AG09319 (cell line): Measurements from ENCODE around the gene PER3.

ENCODE experiments used
- DNase-seq: peaks from one replicate; pipeline ENCODE4 v3.0.0-alpha.2; 2010; ENCODE audit warnings: low read depth; ENCODE audit errors: extremely low read depth
- TF ChIP-seq, protein P1 (sequence below): IDR thresholded peaks from 2 replicates; pipeline ENCODE4 v1.5.1; 2011; ENCODE audit warnings: low read depth, mild to moderate bottlenecking, inconsistent platforms, low read length, moderate library complexity

PER3 gene

GRCh38 chr1:7751174-7751573 is 32.9 kb upstream of the PER3 start:
- no peak for DNase-seq
- TF ChIP-seq, protein P1, sequence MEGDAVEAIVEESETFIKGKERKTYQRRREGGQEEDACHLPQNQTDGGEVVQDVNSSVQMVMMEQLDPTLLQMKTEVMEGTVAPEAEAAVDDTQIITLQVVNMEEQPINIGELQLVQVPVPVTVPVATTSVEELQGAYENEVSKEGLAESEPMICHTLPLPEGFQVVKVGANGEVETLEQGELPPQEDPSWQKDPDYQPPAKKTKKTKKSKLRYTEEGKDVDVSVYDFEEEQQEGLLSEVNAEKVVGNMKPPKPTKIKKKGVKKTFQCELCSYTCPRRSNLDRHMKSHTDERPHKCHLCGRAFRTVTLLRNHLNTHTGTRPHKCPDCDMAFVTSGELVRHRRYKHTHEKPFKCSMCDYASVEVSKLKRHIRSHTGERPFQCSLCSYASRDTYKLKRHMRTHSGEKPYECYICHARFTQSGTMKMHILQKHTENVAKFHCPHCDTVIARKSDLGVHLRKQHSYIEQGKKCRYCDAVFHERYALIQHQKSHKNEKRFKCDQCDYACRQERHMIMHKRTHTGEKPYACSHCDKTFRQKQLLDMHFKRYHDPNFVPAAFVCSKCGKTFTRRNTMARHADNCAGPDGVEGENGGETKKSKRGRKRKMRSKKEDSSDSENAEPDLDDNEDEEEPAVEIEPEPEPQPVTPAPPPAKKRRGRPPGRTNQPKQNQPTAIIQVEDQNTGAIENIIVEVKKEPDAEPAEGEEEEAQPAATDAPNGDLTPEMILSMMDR, result no peak

DNA sequence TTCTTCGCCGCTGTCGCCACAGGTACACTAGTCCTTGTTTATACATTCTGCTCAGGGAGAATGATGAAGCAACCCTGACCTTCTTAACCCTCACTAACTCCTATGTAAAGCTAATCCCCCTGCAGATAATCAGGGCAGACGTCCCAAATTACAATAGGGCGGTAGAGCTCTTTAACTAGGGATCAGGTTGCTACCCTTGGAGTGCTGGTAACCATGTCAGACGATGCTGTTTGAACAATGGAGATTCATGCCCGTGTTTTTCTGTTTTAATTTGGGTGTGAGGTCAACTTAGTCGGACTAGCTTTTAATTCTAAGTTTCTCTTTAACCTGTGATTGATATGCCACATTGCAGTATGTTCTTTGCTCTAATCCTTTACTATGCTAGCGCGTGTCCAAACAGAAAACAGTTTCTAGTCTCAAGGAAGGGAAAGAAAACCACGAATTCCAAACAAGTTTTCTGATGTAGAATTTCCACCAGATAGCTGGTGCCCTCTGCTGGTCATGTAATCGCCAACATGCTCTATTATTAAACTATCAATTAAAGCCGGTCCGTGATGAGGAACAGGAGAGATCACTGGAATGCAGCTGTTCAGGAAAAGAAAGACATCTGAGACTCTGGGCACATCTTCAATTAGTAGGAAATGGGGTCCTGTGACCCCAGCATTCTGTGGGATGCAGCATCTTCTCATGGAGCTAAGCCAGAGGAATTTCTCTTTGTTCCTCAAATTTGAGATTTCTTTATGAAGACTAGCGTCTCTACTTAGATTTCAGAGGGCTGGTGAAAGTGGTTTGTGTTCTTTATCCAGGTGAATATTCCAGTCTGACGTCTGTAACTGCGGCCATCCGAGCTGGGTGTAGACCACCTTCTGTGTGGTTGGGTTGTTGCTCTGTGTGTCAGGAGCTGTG is 31.3 kb upstream of the PER3 start:
- TF ChIP-seq, protein P1, result peak; percentile 73
- DNase-seq, result peak; percentile 41

DNA sequence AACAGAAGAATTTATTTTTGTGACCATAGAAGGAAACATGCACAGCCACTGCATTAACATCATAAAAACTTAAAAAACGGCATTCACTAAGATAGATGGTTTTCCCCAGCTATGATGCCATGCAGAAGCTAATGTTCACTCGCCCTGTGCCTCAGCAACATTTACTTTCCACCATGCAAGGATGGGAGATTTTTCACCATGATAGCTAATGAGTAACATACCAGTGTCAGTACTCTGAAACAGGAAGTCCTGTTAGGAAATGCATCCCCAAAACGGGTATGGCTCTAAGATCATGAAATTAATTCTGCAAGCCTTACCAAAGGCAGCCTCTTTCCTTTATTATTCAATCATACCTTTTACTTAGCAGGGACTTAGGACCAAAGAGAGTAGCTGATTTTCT is 30.4 kb upstream of the PER3 start:
- no peak for DNase-seq
- TF ChIP-seq, protein P1, result no peak

DNA sequence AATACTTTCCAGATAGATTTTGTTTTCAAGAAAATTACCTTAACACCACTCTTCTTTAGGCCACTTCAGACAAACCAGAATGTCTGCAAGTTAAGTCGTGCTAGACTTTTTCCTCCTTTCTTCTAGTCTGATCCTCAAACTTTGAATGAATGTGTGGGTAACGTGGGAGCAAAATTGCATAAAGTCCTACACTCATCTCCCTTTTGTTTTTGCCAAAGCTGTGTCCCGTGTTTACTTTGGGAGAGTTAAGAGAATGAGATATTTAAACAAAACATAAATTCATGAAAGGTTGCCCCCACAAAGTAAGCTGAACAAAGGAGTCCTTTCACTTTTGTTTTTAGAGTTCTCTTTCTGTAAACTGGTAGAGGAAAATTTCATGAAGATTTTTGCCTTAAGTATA is 29.9 kb upstream of the PER3 start:
- TF ChIP-seq, protein P1, result no peak
- DNase-seq, result no peak

DNA sequence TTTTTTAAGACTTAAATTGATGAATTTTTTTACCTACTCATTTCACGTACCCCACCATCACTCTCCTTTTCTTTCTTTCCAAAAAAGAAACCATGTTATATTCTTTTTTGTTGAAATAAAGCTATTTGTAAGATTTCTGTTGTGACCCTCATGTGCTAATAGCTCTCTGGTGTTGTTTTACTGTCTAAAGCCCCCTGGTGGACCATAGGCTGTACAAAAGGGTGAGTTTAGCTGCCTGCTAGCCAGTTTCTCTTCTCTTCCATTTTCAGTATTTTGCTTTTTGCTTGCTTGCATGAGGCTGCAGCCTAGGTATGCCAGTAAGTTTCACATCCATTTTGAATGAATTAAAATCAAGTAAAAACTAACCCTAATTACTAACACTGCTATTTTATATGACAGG is 28.6 kb upstream of the PER3 start:
- TF ChIP-seq, protein P1, result peak; percentile 32
- DNase-seq, result no peak

GRCh38 chr1:7760245-7760644 is 23.8 kb upstream of the PER3 start:
- TF ChIP-seq, protein P1, result no peak
- DNase-seq, result no peak

DNA sequence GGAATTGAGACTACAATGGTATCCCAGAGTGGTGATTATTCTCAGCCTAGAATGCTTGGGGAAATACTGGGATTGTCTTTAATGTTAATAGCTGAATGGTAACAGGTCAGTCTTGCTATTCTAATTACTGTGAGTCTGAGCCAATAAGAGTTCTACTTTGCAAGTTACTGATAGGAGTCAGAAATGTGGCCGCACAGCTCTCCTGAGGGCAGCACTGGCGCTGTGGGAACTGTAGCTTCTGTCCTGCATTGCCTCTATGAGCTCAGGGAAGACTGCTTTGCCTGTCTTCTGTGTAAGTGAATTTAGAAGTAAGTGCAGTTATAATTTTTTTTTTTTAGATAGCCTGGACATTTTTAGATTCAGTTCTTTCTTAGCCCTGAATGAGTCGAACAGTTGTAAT is 23.0 kb upstream of the PER3 start:
- TF ChIP-seq, protein P1, result no peak

More for the DNA sequence above, 23.0 kb upstream of the PER3 start:
- no peak for DNase-seq
